ENCODE measurements around the gene SMURF1.
A peak's percentile ranks its signal among the peaks of the same experiment; 100 is the strongest.

Gene SMURF1

GRCh38 chr7:99120916-99121315, 23.0 kb downstream of the SMURF1 start:
- H3K79me2 ChIP-seq (ENCODE audit: control insufficient read depth, insufficient read depth, low read length, unreplicated experiment), result peaks cover 84% of the 10 kb centered on the region
- no peaks in the 10 kb centered on the region for H3K27me3 ChIP-seq (ENCODE audit: insufficient read depth, low read length)
- peaks cover 40% of the 10 kb centered on the region for H3K4me1 ChIP-seq (ENCODE audit: control insufficient read depth, insufficient read depth, low read length, unreplicated experiment)
- H3K27ac ChIP-seq (ENCODE audit: low read depth, low read length), result peak overlapping the region; percentile 86
- H3K4me3 ChIP-seq (ENCODE audit: low read depth, low read length), result peak overlapping the region; percentile 52
- peaks cover 15% of the 10 kb centered on the region for H3K36me3 ChIP-seq (ENCODE audit: insufficient read depth, low read length)
- no peak overlapping the region for H2AFZ ChIP-seq (ENCODE audit: low read length, unreplicated experiment)

- H3K27ac ChIP-seq (ENCODE audit: low read depth, low read length), result peak overlapping the region; percentile 86
- no peaks in the 10 kb centered on the region for H3K27me3 ChIP-seq (ENCODE audit: insufficient read depth, low read length)
- H2AFZ ChIP-seq (ENCODE audit: low read length, unreplicated experiment), result no peak overlapping the region
- peaks cover 44% of the 10 kb centered on the region for H3K4me1 ChIP-seq (ENCODE audit: control insufficient read depth, insufficient read depth, low read length, unreplicated experiment)
- H3K79me2 ChIP-seq (ENCODE audit: control insufficient read depth, insufficient read depth, low read length, unreplicated experiment), result peaks cover 84% of the 10 kb centered on the region
- peak overlapping the region; percentile 52; the same call in 1 of the 2 replicates for H3K4me3 ChIP-seq (ENCODE audit: low read depth, low read length)
- peaks cover 15% of the 10 kb centered on the region for H3K36me3 ChIP-seq (ENCODE audit: insufficient read depth, low read length)
These were observed 23.4 kb downstream of the SMURF1 start for GRCh38 chr7:99120501-99120900.

GRCh38 chr7:99118077-99118476, 25.8 kb downstream of the SMURF1 start:
- Histone ChIP-seq H2AFZ (ENCODE audit: low read length, unreplicated experiment) (no peak overlapping the region), H3K4me1 (ENCODE audit: control insufficient read depth, insufficient read depth, low read length, unreplicated experiment) (peaks cover 27% of the 10 kb centered on the region), H3K27me3 (ENCODE audit: insufficient read depth, low read length) (no peaks in the 10 kb centered on the region), H3K36me3 (ENCODE audit: insufficient read depth, low read length) (peaks cover 15% of the 10 kb centered on the region), H3K79me2 (ENCODE audit: control insufficient read depth, insufficient read depth, low read length, unreplicated experiment) (peaks cover 83% of the 10 kb centered on the region), H3K27ac (ENCODE audit: low read depth, low read length) (no peak overlapping the region), H3K4me3 (ENCODE audit: low read depth, low read length) (no peak overlapping the region)

- H3K36me3 ChIP-seq (ENCODE audit: insufficient read depth, low read length), result peaks cover 15% of the 10 kb centered on the region
- peaks cover 34% of the 10 kb centered on the region for H3K4me1 ChIP-seq (ENCODE audit: control insufficient read depth, insufficient read depth, low read length, unreplicated experiment)
- no peak overlapping the region for H3K27ac ChIP-seq (ENCODE audit: low read depth, low read length)
- H3K4me3 ChIP-seq (ENCODE audit: low read depth, low read length), result no peak overlapping the region
- no peaks in the 10 kb centered on the region for H3K27me3 ChIP-seq (ENCODE audit: insufficient read depth, low read length)
- no peak overlapping the region for H2AFZ ChIP-seq (ENCODE audit: low read length, unreplicated experiment)
- H3K79me2 ChIP-seq (ENCODE audit: control insufficient read depth, insufficient read depth, low read length, unreplicated experiment), result peaks cover 89% of the 10 kb centered on the region
These were observed 27.8 kb downstream of the SMURF1 start for GRCh38 chr7:99116144-99116543.

- peaks cover 90% of the 10 kb centered on the region for H3K79me2 ChIP-seq (ENCODE audit: control insufficient read depth, insufficient read depth, low read length, unreplicated experiment)
- H3K27me3 ChIP-seq (ENCODE audit: insufficient read depth, low read length), result no peaks in the 10 kb centered on the region
- peaks cover 14% of the 10 kb centered on the region for H3K36me3 ChIP-seq (ENCODE audit: insufficient read depth, low read length)
- H3K27ac ChIP-seq (ENCODE audit: low read depth, low read length), result no peak overlapping the region
- H3K4me3 ChIP-seq (ENCODE audit: low read depth, low read length), result no peak overlapping the region
- H2AFZ ChIP-seq (ENCODE audit: low read length, unreplicated experiment), result no peak overlapping the region
- peaks cover 34% of the 10 kb centered on the region for H3K4me1 ChIP-seq (ENCODE audit: control insufficient read depth, insufficient read depth, low read length, unreplicated experiment)
These were observed 28.5 kb downstream of the SMURF1 start for GRCh38 chr7:99115379-99115778.

- Histone ChIP-seq H3K27ac (ENCODE audit: low read depth, low read length) (no peak overlapping the region), H3K4me3 (ENCODE audit: low read depth, low read length) (no peak overlapping the region), H3K4me1 (ENCODE audit: control insufficient read depth, insufficient read depth, low read length, unreplicated experiment) (peaks cover 48% of the 10 kb centered on the region), H2AFZ (ENCODE audit: low read length, unreplicated experiment) (no peak overlapping the region), H3K27me3 (ENCODE audit: insufficient read depth, low read length) (no peaks in the 10 kb centered on the region), H3K36me3 (ENCODE audit: insufficient read depth, low read length) (0 out of 2 replicates have a peak, but pooled peaks cover 4% of the 10 kb centered on the region), H3K79me2 (ENCODE audit: control insufficient read depth, insufficient read depth, low read length, unreplicated experiment) (peaks cover 80% of the 10 kb centered on the region)
These were observed 30.9 kb downstream of the SMURF1 start for GRCh38 chr7:99112979-99113378.

- Histone ChIP-seq H3K36me3 (ENCODE audit: insufficient read depth, low read length) (0 out of 2 replicates have a peak, but pooled peaks cover 4% of the 10 kb centered on the region), H3K27ac (ENCODE audit: low read depth, low read length) (peak overlapping the region; percentile 33; the same call in 1 of the 2 replicates), H3K4me3 (ENCODE audit: low read depth, low read length) (no peak overlapping the region), H3K4me1 (ENCODE audit: control insufficient read depth, insufficient read depth, low read length, unreplicated experiment) (peaks cover 57% of the 10 kb centered on the region), H3K79me2 (ENCODE audit: control insufficient read depth, insufficient read depth, low read length, unreplicated experiment) (peaks cover 82% of the 10 kb centered on the region), H2AFZ (ENCODE audit: low read length, unreplicated experiment) (no peak overlapping the region), H3K27me3 (ENCODE audit: insufficient read depth, low read length) (no peaks in the 10 kb centered on the region)
These were observed 31.8 kb downstream of the SMURF1 start for GRCh38 chr7:99112097-99112496.

GRCh38 chr7:99111591-99111990, 32.3 kb downstream of the SMURF1 start:
- H3K4me1 ChIP-seq (ENCODE audit: control insufficient read depth, insufficient read depth, low read length, unreplicated experiment), result peaks cover 62% of the 10 kb centered on the region
- H3K27ac ChIP-seq (ENCODE audit: low read depth, low read length), result peak overlapping the region; percentile 9; the same call in 1 of the 2 replicates
- H2AFZ ChIP-seq (ENCODE audit: low read length, unreplicated experiment), result no peak overlapping the region
- H3K36me3 ChIP-seq (ENCODE audit: insufficient read depth, low read length), result 0 out of 2 replicates have a peak, but pooled peaks cover under 1% of the 10 kb centered on the region
- no peaks in the 10 kb centered on the region for H3K27me3 ChIP-seq (ENCODE audit: insufficient read depth, low read length)
- no peak overlapping the region for H3K4me3 ChIP-seq (ENCODE audit: low read depth, low read length)
- peaks cover 83% of the 10 kb centered on the region for H3K79me2 ChIP-seq (ENCODE audit: control insufficient read depth, insufficient read depth, low read length, unreplicated experiment)

GRCh38 chr7:99109108-99110051, 34.5 kb downstream of the SMURF1 start:
- Histone ChIP-seq H3K36me3 (ENCODE audit: insufficient read depth, low read length) (no peaks in the 10 kb centered on the region), H3K27me3 (ENCODE audit: insufficient read depth, low read length) (no peaks in the 10 kb centered on the region), H3K4me3 (ENCODE audit: low read depth, low read length) (peak overlapping the region; percentile 51; the same call in 1 of the 2 replicates), H3K4me1 (ENCODE audit: control insufficient read depth, insufficient read depth, low read length, unreplicated experiment) (peaks cover 74% of the 10 kb centered on the region), H3K79me2 (ENCODE audit: control insufficient read depth, insufficient read depth, low read length, unreplicated experiment) (peaks cover 83% of the 10 kb centered on the region), H3K27ac (ENCODE audit: low read depth, low read length) (peak overlapping the region; percentile 82), H2AFZ (ENCODE audit: low read length, unreplicated experiment) (no peak overlapping the region)

- Histone ChIP-seq H3K27me3 (ENCODE audit: insufficient read depth, low read length) (no peaks in the 10 kb centered on the region), H3K79me2 (ENCODE audit: control insufficient read depth, insufficient read depth, low read length, unreplicated experiment) (peaks cover 85% of the 10 kb centered on the region), H3K4me1 (ENCODE audit: control insufficient read depth, insufficient read depth, low read length, unreplicated experiment) (peaks cover 82% of the 10 kb centered on the region), H3K4me3 (ENCODE audit: low read depth, low read length) (peak overlapping the region; percentile 51; the same call in 1 of the 2 replicates), H2AFZ (ENCODE audit: low read length, unreplicated experiment) (no peak overlapping the region), H3K27ac (ENCODE audit: low read depth, low read length) (peak overlapping the region; percentile 82), H3K36me3 (ENCODE audit: insufficient read depth, low read length) (no peaks in the 10 kb centered on the region)
These were observed 35.3 kb downstream of the SMURF1 start for GRCh38 chr7:99108613-99109012.

Data from ACC112 (cell line).